ENCODE measurements around the gene LUC7L.
"Not testable (repeated sequence)": the region's sequence is repeated elsewhere in the genome, so short reads cannot be mapped to it uniquely, and the experiment has no call there.

LUC7L gene

GRCh38 chr16:164827-165538 is 64.3 kb downstream of the LUC7L start:
- no peak overlapping the region for H2AFZ ChIP-seq (ENCODE audit: low read length)
- H3K4me3 ChIP-seq (ENCODE audit: low read depth, low read length, poor library complexity, severe bottlenecking), result no peak overlapping the region
- TF ChIP-seq EZH2 (IDR thresholded peaks at IDR 0.05; ENCODE audit: borderline replicate concordance, low read length), result no peak
- no peak for TF ChIP-seq CTCF (IDR thresholded peaks at IDR 0.05; ENCODE audit: low read length)
- no peak overlapping the region for H3K27ac ChIP-seq (ENCODE audit: low read depth, low read length, poor library complexity, severe bottlenecking)
- no peak overlapping the region for H3K4me2 ChIP-seq (ENCODE audit: low read length)
- no peak overlapping the region for H3K9ac ChIP-seq (ENCODE audit: low read length)
- no peaks in the 10 kb centered on the region for H3K9me2 ChIP-seq (ENCODE audit: low read depth, low read length)
- H3F3A ChIP-seq (ENCODE audit: insufficient read depth, low read length), result no peaks in the 10 kb centered on the region
- H4K20me1 ChIP-seq (ENCODE audit: insufficient read depth, low read length), result no peaks in the 10 kb centered on the region
- no peaks in the 10 kb centered on the region for H3K4me1 ChIP-seq (ENCODE audit: insufficient read depth, low read length, severe bottlenecking)
- H3K79me2 ChIP-seq (ENCODE audit: insufficient read depth, low read length), result no peaks in the 10 kb centered on the region
- no peaks in the 10 kb centered on the region for H3K9me3 ChIP-seq (ENCODE audit: low read length)
- H3K36me3 ChIP-seq (ENCODE audit: insufficient read depth, low read length), result no peaks in the 10 kb centered on the region
- no peaks in the 10 kb centered on the region; the same call in 1 of the 2 replicates for H3K27me3 ChIP-seq (ENCODE audit: insufficient read depth, low read length)

GRCh38 chr16:164134-164823 is 65.0 kb downstream of the LUC7L start:
- H3K9ac ChIP-seq (ENCODE audit: low read length); H3K4me3 ChIP-seq (ENCODE audit: low read depth, low read length, poor library complexity, severe bottlenecking); H3K4me1 ChIP-seq (ENCODE audit: insufficient read depth, low read length, severe bottlenecking); H3K4me2 ChIP-seq (ENCODE audit: low read length); H3K9me2 ChIP-seq (ENCODE audit: low read depth, low read length); H3K27ac ChIP-seq (ENCODE audit: low read depth, low read length, poor library complexity, severe bottlenecking); H3K27me3 ChIP-seq (ENCODE audit: insufficient read depth, low read length); H4K20me1 ChIP-seq (ENCODE audit: insufficient read depth, low read length); H3K36me3 ChIP-seq (ENCODE audit: insufficient read depth, low read length); H3K79me2 ChIP-seq (ENCODE audit: insufficient read depth, low read length); H3F3A ChIP-seq (ENCODE audit: insufficient read depth, low read length); H3K9me3 ChIP-seq (ENCODE audit: low read length); H2AFZ ChIP-seq (ENCODE audit: low read length): not testable (repeated sequence)

GRCh38 chr16:163696-164095 is 65.6 kb downstream of the LUC7L start:
- H4K20me1 ChIP-seq (ENCODE audit: insufficient read depth, low read length); H3K9me3 ChIP-seq (ENCODE audit: low read length); H3K36me3 ChIP-seq (ENCODE audit: insufficient read depth, low read length); H3K4me3 ChIP-seq (ENCODE audit: low read depth, low read length, poor library complexity, severe bottlenecking); H3K4me1 ChIP-seq (ENCODE audit: insufficient read depth, low read length, severe bottlenecking); H3K4me2 ChIP-seq (ENCODE audit: low read length); H3K9me2 ChIP-seq (ENCODE audit: low read depth, low read length); H2AFZ ChIP-seq (ENCODE audit: low read length); H3K79me2 ChIP-seq (ENCODE audit: insufficient read depth, low read length); H3K9ac ChIP-seq (ENCODE audit: low read length); H3F3A ChIP-seq (ENCODE audit: insufficient read depth, low read length); H3K27me3 ChIP-seq (ENCODE audit: insufficient read depth, low read length); H3K27ac ChIP-seq (ENCODE audit: low read depth, low read length, poor library complexity, severe bottlenecking): not testable (repeated sequence)

- H3K27me3 ChIP-seq (ENCODE audit: insufficient read depth, low read length), result not testable (repeated sequence)
Measured at GRCh38 chr16:163139-163538, 66.1 kb downstream of the LUC7L start.

More at GRCh38 chr16:163139-163538, 66.1 kb downstream of the LUC7L start:
- not testable (repeated sequence) for H3K9ac ChIP-seq (ENCODE audit: low read length); H3K4me1 ChIP-seq (ENCODE audit: insufficient read depth, low read length, severe bottlenecking); H3K4me2 ChIP-seq (ENCODE audit: low read length); H2AFZ ChIP-seq (ENCODE audit: low read length); H3K27ac ChIP-seq (ENCODE audit: low read depth, low read length, poor library complexity, severe bottlenecking); H3K9me3 ChIP-seq (ENCODE audit: low read length); H3K79me2 ChIP-seq (ENCODE audit: insufficient read depth, low read length); H3F3A ChIP-seq (ENCODE audit: insufficient read depth, low read length); H4K20me1 ChIP-seq (ENCODE audit: insufficient read depth, low read length); H3K4me3 ChIP-seq (ENCODE audit: low read depth, low read length, poor library complexity, severe bottlenecking); H3K9me2 ChIP-seq (ENCODE audit: low read depth, low read length); H3K36me3 ChIP-seq (ENCODE audit: insufficient read depth, low read length)

All from OCI-LY1 (cell line).